ENCODE data around the gene SLC35D1. TPM values are rescaled to one million over a fixed set of nuclear protein-coding genes. Genes with fewer than 3 reads are reported as not detected.

Gene SLC35D1
- total RNA-seq, 1 experiment from 2014 or later: 18.7 TPM

GRCh38 chr1:67020304-67020703 lies 33.6 kb downstream of the SLC35D1 start:
- DNase-seq: no peak
- Histone ChIP-seq H3K36me3 (peaks cover 35% of the 10 kb centered on the region), H3K27me3 (no peaks in the 10 kb centered on the region), H3K9me3 (replicated peaks) (no peaks in the 10 kb centered on the region), H3K4me3 (no peak overlapping the region), H3K4me1 (no peaks in the 10 kb centered on the region), H3K27ac (no peak overlapping the region)

- H3K4me1 ChIP-seq: no peaks in the 10 kb centered on the region
- H3K4me3 ChIP-seq: no peak overlapping the region
- peaks cover 30% of the 10 kb centered on the region for H3K36me3 ChIP-seq
- no peak for DNase-seq
- no peaks in the 10 kb centered on the region for H3K27me3 ChIP-seq
- H3K27ac ChIP-seq: no peak overlapping the region
- H3K9me3 ChIP-seq (replicated peaks): no peaks in the 10 kb centered on the region
These were observed 34.3 kb downstream of the SLC35D1 start for GRCh38 chr1:67019600-67020136.

GRCh38 chr1:67019121-67019520 lies 34.8 kb downstream of the SLC35D1 start:
- Histone ChIP-seq H3K4me1 (peaks cover 2% of the 10 kb centered on the region; the same call in 1 of the 2 replicates), H3K27ac (no peak overlapping the region), H3K27me3 (no peaks in the 10 kb centered on the region), H3K36me3 (peaks cover 33% of the 10 kb centered on the region), H3K4me3 (no peak overlapping the region), H3K9me3 (replicated peaks) (no peaks in the 10 kb centered on the region)
- no peak for DNase-seq

GRCh38 chr1:67018574-67018973 lies 35.4 kb downstream of the SLC35D1 start:
- Histone ChIP-seq H3K9me3 (replicated peaks) (no peaks in the 10 kb centered on the region), H3K4me1 (peaks cover 7% of the 10 kb centered on the region; the same call in 1 of the 2 replicates), H3K27ac (no peak overlapping the region), H3K36me3 (peaks cover 35% of the 10 kb centered on the region), H3K27me3 (no peaks in the 10 kb centered on the region), H3K4me3 (no peak overlapping the region)
- DNase-seq: no peak

GRCh38 chr1:67013573-67013972 lies 40.4 kb downstream of the SLC35D1 start:
- no peaks in the 10 kb centered on the region for H3K9me3 ChIP-seq (replicated peaks)
- H3K27ac ChIP-seq: peak overlapping the region; percentile 49
- H3K4me1 ChIP-seq: peaks cover 10% of the 10 kb centered on the region; the same call in 1 of the 2 replicates
- peaks cover 38% of the 10 kb centered on the region for H3K36me3 ChIP-seq
- H3K27me3 ChIP-seq: no peaks in the 10 kb centered on the region
- peak; percentile 23 to 54 for DNase-seq
- H3K4me3 ChIP-seq: no peak overlapping the region

GRCh38 chr1:67009792-67010191 lies 44.2 kb downstream of the SLC35D1 start:
- no peak overlapping the region for H3K4me3 ChIP-seq
- DNase-seq: no peak
- peaks cover 31% of the 10 kb centered on the region for H3K36me3 ChIP-seq
- H3K4me1 ChIP-seq: peaks cover 17% of the 10 kb centered on the region
- no peak overlapping the region for H3K27ac ChIP-seq
- no peaks in the 10 kb centered on the region for H3K9me3 ChIP-seq (replicated peaks)
- H3K27me3 ChIP-seq: no peaks in the 10 kb centered on the region

GRCh38 chr1:67005068-67005467 lies 48.9 kb downstream of the SLC35D1 start:
- peak; percentile 10 to 31 for DNase-seq

GRCh38 chr1:67004176-67004575 lies 49.8 kb downstream of the SLC35D1 start:
- peaks cover 20% of the 10 kb centered on the region for H3K4me1 ChIP-seq
- H3K27ac ChIP-seq: no peak overlapping the region
- peaks cover 14% of the 10 kb centered on the region for H3K36me3 ChIP-seq
- no peaks in the 10 kb centered on the region for H3K9me3 ChIP-seq (replicated peaks)
- no peak overlapping the region for H3K4me3 ChIP-seq
- H3K27me3 ChIP-seq: no peaks in the 10 kb centered on the region
- DNase-seq: peak; percentile 63 to 87

More at GRCh38 chr1:67005068-67005467, 48.9 kb downstream of the SLC35D1 start:
- no peaks in the 10 kb centered on the region for H3K9me3 ChIP-seq (replicated peaks)
- no peak overlapping the region for H3K4me3 ChIP-seq
- H3K36me3 ChIP-seq: peaks cover 16% of the 10 kb centered on the region
- H3K27me3 ChIP-seq: no peaks in the 10 kb centered on the region
- no peak overlapping the region for H3K27ac ChIP-seq
- peaks cover 19% of the 10 kb centered on the region for H3K4me1 ChIP-seq

GRCh38 chr1:67001682-67002425 lies 52.1 kb downstream of the SLC35D1 start:
- H3K36me3 ChIP-seq: peaks cover 2% of the 10 kb centered on the region; the same call in 1 of the 2 replicates
- no peaks in the 10 kb centered on the region for H3K9me3 ChIP-seq (replicated peaks)
- peaks cover 23% of the 10 kb centered on the region for H3K4me1 ChIP-seq
- no peaks in the 10 kb centered on the region for H3K27me3 ChIP-seq
- DNase-seq: no peak
- H3K27ac ChIP-seq: no peak overlapping the region
- H3K4me3 ChIP-seq: no peak overlapping the region

- no peak overlapping the region for H3K4me3 ChIP-seq
- H3K4me1 ChIP-seq: peaks cover 16% of the 10 kb centered on the region
- no peaks in the 10 kb centered on the region for H3K9me3 ChIP-seq (replicated peaks)
- 0 out of 2 replicates have a peak, but pooled peaks cover 2% of the 10 kb centered on the region for H3K27me3 ChIP-seq
- H3K36me3 ChIP-seq: peaks cover 2% of the 10 kb centered on the region; the same call in 1 of the 2 replicates
- H3K27ac ChIP-seq: no peak overlapping the region
- no peak for DNase-seq
These were observed 54.1 kb downstream of the SLC35D1 start for GRCh38 chr1:66999640-67000400.

GRCh38 chr1:66998972-66999371 lies 55.0 kb downstream of the SLC35D1 start:
- peaks cover 2% of the 10 kb centered on the region; the same call in 1 of the 2 replicates for H3K36me3 ChIP-seq
- H3K9me3 ChIP-seq (replicated peaks): no peaks in the 10 kb centered on the region
- peaks cover 9% of the 10 kb centered on the region; the same call in 1 of the 2 replicates for H3K4me1 ChIP-seq
- no peak overlapping the region for H3K4me3 ChIP-seq
- DNase-seq: peak in 1 of 2 experiments; percentile 22
- H3K27ac ChIP-seq: no peak overlapping the region
- H3K27me3 ChIP-seq: 0 out of 2 replicates have a peak, but pooled peaks cover 2% of the 10 kb centered on the region

GRCh38 chr1:66996018-66996682 lies 57.8 kb downstream of the SLC35D1 start:
- H3K4me3 ChIP-seq: no peak overlapping the region
- no peaks in the 10 kb centered on the region for H3K9me3 ChIP-seq (replicated peaks)
- no peaks in the 10 kb centered on the region; the same call in none of the 2 replicates for H3K36me3 ChIP-seq
- peaks cover 4% of the 10 kb centered on the region; the same call in 1 of the 2 replicates for H3K4me1 ChIP-seq
- H3K27ac ChIP-seq: no peak overlapping the region
- H3K27me3 ChIP-seq: 0 out of 2 replicates have a peak, but pooled peaks cover 2% of the 10 kb centered on the region
- DNase-seq: peak; percentile 60 to 82

GRCh38 chr1:66993076-66993475 lies 60.9 kb downstream of the SLC35D1 start:
- no peak overlapping the region for H3K4me3 ChIP-seq
- 0 out of 2 replicates have a peak, but pooled peaks cover 2% of the 10 kb centered on the region for H3K27me3 ChIP-seq
- peaks cover 14% of the 10 kb centered on the region for H3K36me3 ChIP-seq
- H3K9me3 ChIP-seq (replicated peaks): no peaks in the 10 kb centered on the region
- H3K27ac ChIP-seq: no peak overlapping the region
- H3K4me1 ChIP-seq: no peaks in the 10 kb centered on the region
- no peak for DNase-seq

GRCh38 chr1:66985835-66986234 lies 68.1 kb downstream of the SLC35D1 start:
- Histone ChIP-seq H3K4me1 (no peaks in the 10 kb centered on the region), H3K27me3 (no peaks in the 10 kb centered on the region), H3K9me3 (replicated peaks) (no peaks in the 10 kb centered on the region), H3K27ac (no peak overlapping the region), H3K4me3 (no peak overlapping the region), H3K36me3 (peaks cover 72% of the 10 kb centered on the region)
- DNase-seq: no peak

Measured in SJCRH30 (cell line).